Nephron progenitor cell (in vitro differentiated cells): Measurements from ENCODE around the gene CD6.
A peak's percentile ranks its signal among the peaks of the same experiment; 100 is the strongest.

ENCODE experiments used
- DNase-seq: peaks from one replicate; pipeline ENCODE4 v3.0.0; 2021
- H3K27ac Mint-ChIP-seq: 2 replicates; pipeline ENCODE4 v1.8.0; 2021; ENCODE audit warnings: mild to moderate bottlenecking, moderate library complexity, mixed read lengths
- H3K27me3 Mint-ChIP-seq: 2 replicates; pipeline ENCODE4 v1.8.0; 2021; ENCODE audit warnings: mild to moderate bottlenecking, low read depth, mixed read lengths; ENCODE audit not compliant: poor library complexity
- H3K36me3 Mint-ChIP-seq: 2 replicates; pipeline ENCODE4 v1.8.0; 2021; ENCODE audit warnings: low read depth, mixed read lengths
- H3K4me1 Mint-ChIP-seq: 2 replicates; pipeline ENCODE4 v1.8.0; 2021; ENCODE audit warnings: mixed read lengths
- H3K4me3 Mint-ChIP-seq: 2 replicates; pipeline ENCODE4 v1.8.0; 2021; ENCODE audit warnings: mild to moderate bottlenecking, moderate library complexity, mixed read lengths
- H3K9me3 Mint-ChIP-seq: 2 replicates; pipeline ENCODE4 v1.8.0; 2021; ENCODE audit warnings: mild to moderate bottlenecking, moderate library complexity, mixed read lengths
- CTCF ChIP-seq: fragments of 200-600 bp; sonication (generic); IDR thresholded peaks from 2 replicates; pipeline ENCODE4 v1.5.0; 2021; ENCODE audit warnings: antibody characterized with exemption

CD6 gene

GRCh38 chr11:61037441-61038093, 66.1 kb downstream of the CD6 start:
- Mint-ChIP-seq H3K27me3 (peaks cover 4% of the 10 kb centered on the region), H3K27ac (no peak overlapping the region), H3K4me1 (peaks cover 54% of the 10 kb centered on the region), H3K36me3 (no peaks in the 10 kb centered on the region), H3K4me3 (no peak overlapping the region), H3K9me3 (no peaks in the 10 kb centered on the region)
- TF ChIP-seq CTCF, result no peak
- no peak for DNase-seq

GRCh38 chr11:61039916-61040315, 68.4 kb downstream of the CD6 start:
- no peak overlapping the region for H3K27ac Mint-ChIP-seq
- TF ChIP-seq CTCF, result no peak
- no peaks in the 10 kb centered on the region for H3K36me3 Mint-ChIP-seq
- no peaks in the 10 kb centered on the region for H3K9me3 Mint-ChIP-seq
- no peak for DNase-seq
- no peaks in the 10 kb centered on the region for H3K27me3 Mint-ChIP-seq
- H3K4me1 Mint-ChIP-seq, result peaks cover 55% of the 10 kb centered on the region
- H3K4me3 Mint-ChIP-seq, result no peak overlapping the region

GRCh38 chr11:61041755-61042518, 70.5 kb downstream of the CD6 start:
- Mint-ChIP-seq H3K27ac (peak overlapping the region; percentile 84), H3K27me3 (no peaks in the 10 kb centered on the region), H3K36me3 (no peaks in the 10 kb centered on the region), H3K9me3 (no peaks in the 10 kb centered on the region), H3K4me1 (peaks cover 51% of the 10 kb centered on the region), H3K4me3 (no peak overlapping the region)
- DNase-seq, result peak; percentile 41
- TF ChIP-seq CTCF, result no peak

- DNase-seq, result no peak
- no peak for TF ChIP-seq CTCF
- Mint-ChIP-seq H3K9me3 (no peaks in the 10 kb centered on the region), H3K27ac (no peak overlapping the region), H3K4me1 (peaks cover 45% of the 10 kb centered on the region), H3K27me3 (no peaks in the 10 kb centered on the region), H3K4me3 (no peak overlapping the region), H3K36me3 (no peaks in the 10 kb centered on the region)
Observed at GRCh38 chr11:61042537-61042936, 71.1 kb downstream of the CD6 start.

- no peak for DNase-seq
- no peaks in the 10 kb centered on the region for H3K27me3 Mint-ChIP-seq
- peaks cover 42% of the 10 kb centered on the region for H3K4me1 Mint-ChIP-seq
- H3K36me3 Mint-ChIP-seq, result no peaks in the 10 kb centered on the region
- no peak overlapping the region for H3K4me3 Mint-ChIP-seq
- H3K27ac Mint-ChIP-seq, result peak overlapping the region; percentile 33
- H3K9me3 Mint-ChIP-seq, result no peaks in the 10 kb centered on the region
- no peak for TF ChIP-seq CTCF
Observed at GRCh38 chr11:61042961-61043540, 71.6 kb downstream of the CD6 start.
